Occipital lobe (tissue), 2 donors: ENCODE results near the gene KLF7. TPM values are rescaled to one million over a fixed set of nuclear protein-coding genes. Genes with fewer than 3 reads are reported as not detected.

ENCODE experiments used
- small RNA-seq: library from RNA; depleted of rRNA; stranded (forward); fragments of <200 nt; gene quantifications from one replicate; pipeline ENCODE3, GENCODE V24; 2014
- total RNA-seq: library from RNA; depleted of rRNA; stranded (reverse); fragments of >200 nt; gene quantifications from one replicate; pipeline ENCODE4 v1.2.3, GENCODE V29; 2014

The KLF7 gene
- total RNA-seq, 1 donor from 2014 or later, result 69.7 TPM

Small RNA genes lying within 50 kb of the gene (small RNA-seq; reads per million reads assigned to genes)
- gene MIR2355 (4.5 reads per million, percentile 89 among the genes with 10 or more reads in this experiment), gene MIR7845 (not detected)

Other genes with a start within 250 kb of the KLF7 start
- gene CPO, start 226.4 kb downstream of the KLF7 start, total RNA-seq, result not detected